ENCODE results near the gene TOR1B.

GRCh38 chr9:129759804-129760502 is 43.0 kb upstream of the TOR1B start:
- TF ChIP-seq CTCF (IDR thresholded peaks at IDR 0.05; ENCODE audit: low read length): no peak
- no peak for TF ChIP-seq EZH2 (optimal IDR thresholded peaks at IDR 0.05; ENCODE audit: low read depth, low read length)

Measured in MM.1S (cell line).